Breast epithelium (tissue), 4 donors: Measurements from ENCODE around the gene VAV3. TPM values are rescaled to one million over a fixed set of nuclear protein-coding genes. Genes with fewer than 3 reads are reported as not detected.
A peak's percentile ranks its signal among the peaks of the same experiment; 100 is the strongest.

Source experiments
- DNase-seq, 2 donors: peaks; one replicate each; pipeline ENCODE4 v3.0.0-alpha.2; 2019; ENCODE audit warnings: low spot score in 2 of 2
- H3K27ac ChIP-seq, 2 donors: fragments of 200-600 bp; sonication (generic) in 1 of 2; one replicate each; pipeline ENCODE4 v1.5.1; 2016 to 2019; ENCODE audit warnings: mild to moderate bottlenecking in 1 of 2
- H3K27me3 ChIP-seq, 2 donors: fragments of 200-600 bp; sonication (generic) in 1 of 2; one replicate each; pipeline versions ENCODE4 v1.5.1 to v1.6.0; 2017 to 2019; ENCODE audit warnings: control low read depth in 1 of 2, mild to moderate bottlenecking in 1 of 2
- H3K36me3 ChIP-seq: fragments of 200-600 bp; one replicate; pipeline ENCODE4 v1.5.1; 2019
- H3K4me1 ChIP-seq, 2 donors: fragments of 200-600 bp; sonication (generic); one replicate each; pipeline ENCODE4 v1.5.1; 2016 to 2019; ENCODE audit warnings: control low read depth in 1 of 2
- H3K4me3 ChIP-seq, 3 donors: fragments of 200-600 bp; sonication (generic); 1 replicate in 2 of 3; 2 replicates in 1 of 3; pipeline ENCODE4 v1.5.1; 2016 to 2019; ENCODE audit warnings: mild to moderate bottlenecking in 3 of 3, moderate library complexity in 2 of 3
- H3K9me3 ChIP-seq, 2 donors: fragments of 200-600 bp; sonication (generic) in 1 of 2; one replicate each; pipeline ENCODE4 v1.5.1; 2016 to 2019; ENCODE audit warnings: control low read depth in 1 of 2
- POLR2A ChIP-seq: fragments of 450-650 bp; IDR thresholded peaks from one replicate; pipeline ENCODE4 v1.6.1; 2016; ENCODE audit warnings: antibody characterized with exemption, mild to moderate bottlenecking, moderate library complexity
- POLR2AphosphoS5 ChIP-seq, 3 donors: sonication (generic); formaldehyde crosslinking; IDR thresholded peaks; one replicate each; pipeline ENCODE4 v1.6.1; 2017; ENCODE audit warnings: antibody characterized with exemption in 3 of 3
- intact Hi-C: fragments of 100-400 bp; cut with DNase I; formaldehyde crosslinking; loops from one replicate; pipeline ENCODE4 v1.15.1; 2023; ENCODE audit warnings: low total_unique reads
- total RNA-seq, 3 donors: library from RNA; depleted of rRNA; stranded (reverse); fragments of >200 nt; gene quantifications; one replicate each; pipeline ENCODE4 v1.1.0, GENCODE V29; 2016
- TF ChIP-seq, protein P1 (sequence below), 3 donors: fragments of 450-650 bp; IDR thresholded peaks; one replicate each; pipeline ENCODE4 v1.5.1; 2016 to 2017; ENCODE audit warnings: antibody characterized with exemption in 3 of 3, mild to moderate bottlenecking in 3 of 3, moderate library complexity in 3 of 3

The VAV3 gene
- total RNA-seq, 3 donors from 2014 or later = 8.0 to 153 (median 113) TPM

DNA sequence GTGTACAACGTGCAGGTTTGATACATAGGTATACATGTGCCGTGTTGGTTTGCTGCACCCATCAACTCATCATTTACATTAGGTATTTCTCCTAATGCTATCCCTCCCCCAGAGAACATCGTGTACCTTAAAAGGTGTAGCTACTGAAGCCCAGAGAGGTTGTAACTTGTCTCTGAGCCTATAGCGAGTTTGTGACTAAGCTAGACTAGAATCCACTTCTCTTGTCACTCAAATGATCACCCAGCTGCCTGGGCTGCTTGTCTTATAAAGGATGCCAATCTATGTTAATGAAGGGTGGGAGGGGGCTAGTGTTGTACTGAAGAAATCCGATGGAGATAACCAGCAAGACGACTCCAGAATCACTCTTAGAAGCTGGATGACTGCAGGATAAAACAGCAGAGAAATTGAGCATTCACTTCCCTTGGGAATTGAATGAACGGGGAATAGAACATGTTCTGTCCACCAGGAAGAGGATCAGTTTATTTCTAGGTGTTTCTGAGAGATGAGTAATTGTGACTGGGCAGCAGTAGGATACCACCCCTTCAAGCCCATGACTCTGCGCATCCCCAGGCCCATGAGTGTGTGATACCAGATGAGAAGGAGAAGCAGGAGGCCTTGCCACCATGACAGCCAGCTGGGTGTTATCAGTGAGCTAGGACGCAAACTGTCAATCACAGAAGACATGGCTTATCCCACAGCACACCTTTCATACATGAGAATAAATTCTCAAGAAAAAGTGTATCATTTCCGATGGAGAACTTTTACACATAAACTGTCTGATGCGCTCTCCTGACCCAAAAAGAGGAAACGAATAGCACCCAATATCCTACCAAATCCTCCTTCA lies 433.7 kb downstream of the VAV3 start:
- H3K4me3 ChIP-seq = no peak overlapping the region
- H3K27me3 ChIP-seq = no peaks in the 10 kb centered on the region
- DNase-seq = no peak
- no peaks in the 10 kb centered on the region for H3K9me3 ChIP-seq
- no peaks in the 10 kb centered on the region for H3K4me1 ChIP-seq
- no peaks in the 10 kb centered on the region for H3K36me3 ChIP-seq
- no peak for TF ChIP-seq POLR2AphosphoS5 (IDR thresholded peaks at IDR 0.05)
- no peak for TF ChIP-seq POLR2A
- TF ChIP-seq, protein P1, sequence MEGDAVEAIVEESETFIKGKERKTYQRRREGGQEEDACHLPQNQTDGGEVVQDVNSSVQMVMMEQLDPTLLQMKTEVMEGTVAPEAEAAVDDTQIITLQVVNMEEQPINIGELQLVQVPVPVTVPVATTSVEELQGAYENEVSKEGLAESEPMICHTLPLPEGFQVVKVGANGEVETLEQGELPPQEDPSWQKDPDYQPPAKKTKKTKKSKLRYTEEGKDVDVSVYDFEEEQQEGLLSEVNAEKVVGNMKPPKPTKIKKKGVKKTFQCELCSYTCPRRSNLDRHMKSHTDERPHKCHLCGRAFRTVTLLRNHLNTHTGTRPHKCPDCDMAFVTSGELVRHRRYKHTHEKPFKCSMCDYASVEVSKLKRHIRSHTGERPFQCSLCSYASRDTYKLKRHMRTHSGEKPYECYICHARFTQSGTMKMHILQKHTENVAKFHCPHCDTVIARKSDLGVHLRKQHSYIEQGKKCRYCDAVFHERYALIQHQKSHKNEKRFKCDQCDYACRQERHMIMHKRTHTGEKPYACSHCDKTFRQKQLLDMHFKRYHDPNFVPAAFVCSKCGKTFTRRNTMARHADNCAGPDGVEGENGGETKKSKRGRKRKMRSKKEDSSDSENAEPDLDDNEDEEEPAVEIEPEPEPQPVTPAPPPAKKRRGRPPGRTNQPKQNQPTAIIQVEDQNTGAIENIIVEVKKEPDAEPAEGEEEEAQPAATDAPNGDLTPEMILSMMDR (IDR thresholded peaks at IDR 0.05) = no peak
- intact Hi-C loops = no loop called here
- H3K27ac ChIP-seq = peak overlapping the region in 1 of 2 donors; percentile 70

DNA sequence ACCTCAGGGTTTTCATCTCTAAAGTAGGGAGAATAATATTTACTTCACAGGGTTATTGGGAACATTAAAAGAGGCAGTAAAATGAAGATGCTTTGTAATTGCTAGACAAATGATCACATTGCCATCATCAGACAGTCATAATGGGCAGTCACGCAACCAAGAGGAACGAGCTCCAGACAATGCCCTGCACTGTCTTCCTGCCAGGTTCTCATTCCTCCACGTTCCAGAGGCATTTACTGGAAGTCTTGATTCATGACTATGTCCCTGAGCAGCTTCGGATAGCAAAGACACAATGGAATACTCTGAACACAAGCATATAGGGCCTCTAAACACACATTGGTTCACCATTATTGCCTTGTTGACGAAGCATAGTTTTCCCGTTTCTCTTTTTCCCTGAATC lies 434.4 kb downstream of the VAV3 start:
- H3K36me3 ChIP-seq = no peaks in the 10 kb centered on the region
- peak in 1 of 2 donors; percentile 85 for DNase-seq
- H3K27me3 ChIP-seq = no peaks in the 10 kb centered on the region
- H3K4me3 ChIP-seq = no peak overlapping the region
- no peaks in the 10 kb centered on the region for H3K4me1 ChIP-seq
- H3K9me3 ChIP-seq = no peaks in the 10 kb centered on the region
- TF ChIP-seq POLR2AphosphoS5 (IDR thresholded peaks at IDR 0.05) = peak in 2 of 3 donors; percentile 45 to 50
- no peak for TF ChIP-seq POLR2A
- TF ChIP-seq, protein P1 (IDR thresholded peaks at IDR 0.05) = no peak
- peak overlapping the region; percentile 60 to 70 for H3K27ac ChIP-seq
- intact Hi-C loops = no loop called here

DNA sequence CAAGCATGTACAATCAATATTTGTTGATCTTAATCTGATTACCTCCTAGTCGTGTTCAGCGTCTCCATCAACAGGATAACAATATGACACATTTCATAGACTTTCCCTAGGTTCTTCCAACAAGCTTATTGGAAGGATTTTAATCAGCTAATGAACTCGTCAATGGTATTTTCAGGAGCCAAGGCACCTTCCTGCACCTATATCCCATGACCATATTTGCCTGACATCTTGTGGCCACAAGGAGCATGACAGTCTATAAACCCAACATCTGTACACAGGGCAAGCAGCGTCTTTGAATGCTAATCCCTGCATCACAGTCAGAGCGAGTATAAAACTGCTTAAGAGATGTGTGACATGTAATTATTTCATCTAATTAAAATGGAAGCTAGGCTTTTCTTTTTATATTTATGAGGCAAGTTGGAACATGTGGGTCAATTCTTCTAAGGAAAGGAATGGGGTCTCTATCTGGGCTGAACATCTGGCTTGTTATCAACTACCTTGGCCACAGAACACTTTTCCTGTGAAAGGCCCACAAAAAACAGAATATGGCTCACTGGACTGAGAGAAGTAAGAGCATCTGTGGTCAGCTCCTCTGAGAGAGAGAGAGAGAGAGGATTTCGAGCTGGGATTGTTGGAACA lies 435.4 kb downstream of the VAV3 start:
- no peaks in the 10 kb centered on the region for H3K36me3 ChIP-seq
- no peak overlapping the region for H3K4me3 ChIP-seq
- H3K9me3 ChIP-seq = no peaks in the 10 kb centered on the region
- no peak for TF ChIP-seq POLR2A
- TF ChIP-seq, protein P1 (IDR thresholded peaks at IDR 0.05) = peak; percentile 72 to 86 (median 74)
- DNase-seq = peak in 1 of 2 donors; percentile 30
- intact Hi-C loops = no loop called here
- H3K4me1 ChIP-seq = no peaks in the 10 kb centered on the region
- no peaks in the 10 kb centered on the region for H3K27me3 ChIP-seq
- H3K27ac ChIP-seq = peak overlapping the region; percentile 60 to 70

- Histone ChIP-seq H3K4me1 (no peaks in the 10 kb centered on the region), H3K36me3 (no peaks in the 10 kb centered on the region), H3K4me3 (no peak overlapping the region), H3K27me3 (no peaks in the 10 kb centered on the region), H3K9me3 (no peaks in the 10 kb centered on the region), H3K27ac (no peak overlapping the region)
- TF ChIP-seq, protein P1 (IDR thresholded peaks at IDR 0.05) = no peak
- TF ChIP-seq POLR2AphosphoS5 (IDR thresholded peaks at IDR 0.05) (no peak), POLR2A (no peak)
- DNase-seq = no peak
- intact Hi-C loops = no loop called here
Measured at GRCh38 chr1:107526524-107527198, 438.3 kb downstream of the VAV3 start.
